Peyer's patch (tissue), 4 donors: Measurements from ENCODE around the gene NOD1.

Source experiments
- POLR2A ChIP-seq, 2 donors: fragments of 450-650 bp; IDR thresholded peaks; one replicate each; pipeline ENCODE4 v1.5.1; 2017; ENCODE audit warnings: antibody characterized with exemption in 2 of 2, mild to moderate bottlenecking in 2 of 2, moderate library complexity in 2 of 2
- TF ChIP-seq, protein P1 (sequence below), 6 experiments: fragments of 450-650 bp in 4 of 6; fragments of 200-600 bp in 2 of 6; sonication (generic) in 1 of 6; IDR thresholded peaks; one replicate each; pipeline ENCODE4 v1.5.1; 2017 to 2019; ENCODE audit warnings: antibody characterized with exemption in 6 of 6, mild to moderate bottlenecking in 3 of 6, moderate library complexity in 1 of 6

DNA sequence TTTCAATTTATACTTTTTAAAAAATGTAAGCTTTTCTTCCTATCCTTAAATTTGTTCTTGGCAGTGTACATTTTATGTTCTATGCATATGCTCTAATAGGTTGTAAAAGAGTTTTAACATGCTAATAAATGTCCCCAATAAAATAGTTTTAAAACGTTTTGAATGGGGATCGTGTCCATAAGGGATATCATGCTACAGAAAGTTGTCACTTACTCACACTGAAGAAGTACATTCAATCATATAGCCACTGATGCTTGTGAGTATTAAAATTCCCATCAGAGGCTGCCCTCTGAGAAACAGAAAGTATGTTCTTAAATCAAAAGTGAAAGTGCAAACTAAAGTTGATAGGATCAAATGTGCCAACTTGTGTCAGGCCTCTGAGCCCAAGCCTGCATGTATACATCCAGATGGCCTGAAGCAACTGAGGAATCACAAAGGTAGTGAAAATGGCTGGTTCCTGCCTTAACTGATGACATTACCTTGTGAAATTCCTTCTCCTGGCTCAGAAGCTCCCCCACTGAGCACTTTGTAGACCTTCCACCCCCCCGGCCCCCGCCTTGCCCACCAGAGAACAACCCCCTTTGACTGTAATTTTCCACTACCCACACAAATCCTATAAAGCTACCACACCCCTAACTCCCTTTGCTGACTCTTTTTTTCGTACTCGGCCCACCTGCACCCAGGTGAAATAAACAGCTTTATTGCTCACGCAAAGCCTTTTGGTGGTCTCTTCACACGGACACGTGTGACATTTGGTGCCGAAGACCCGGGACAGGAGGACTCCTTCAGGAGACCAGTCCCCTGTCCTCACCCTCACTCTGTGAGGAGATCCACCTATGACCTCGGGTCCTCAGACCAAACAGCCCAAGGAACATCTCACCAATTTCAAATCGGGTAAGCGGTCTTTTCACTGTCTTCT, 877 bp upstream of the NOD1 start:
- TF ChIP-seq, protein P1, sequence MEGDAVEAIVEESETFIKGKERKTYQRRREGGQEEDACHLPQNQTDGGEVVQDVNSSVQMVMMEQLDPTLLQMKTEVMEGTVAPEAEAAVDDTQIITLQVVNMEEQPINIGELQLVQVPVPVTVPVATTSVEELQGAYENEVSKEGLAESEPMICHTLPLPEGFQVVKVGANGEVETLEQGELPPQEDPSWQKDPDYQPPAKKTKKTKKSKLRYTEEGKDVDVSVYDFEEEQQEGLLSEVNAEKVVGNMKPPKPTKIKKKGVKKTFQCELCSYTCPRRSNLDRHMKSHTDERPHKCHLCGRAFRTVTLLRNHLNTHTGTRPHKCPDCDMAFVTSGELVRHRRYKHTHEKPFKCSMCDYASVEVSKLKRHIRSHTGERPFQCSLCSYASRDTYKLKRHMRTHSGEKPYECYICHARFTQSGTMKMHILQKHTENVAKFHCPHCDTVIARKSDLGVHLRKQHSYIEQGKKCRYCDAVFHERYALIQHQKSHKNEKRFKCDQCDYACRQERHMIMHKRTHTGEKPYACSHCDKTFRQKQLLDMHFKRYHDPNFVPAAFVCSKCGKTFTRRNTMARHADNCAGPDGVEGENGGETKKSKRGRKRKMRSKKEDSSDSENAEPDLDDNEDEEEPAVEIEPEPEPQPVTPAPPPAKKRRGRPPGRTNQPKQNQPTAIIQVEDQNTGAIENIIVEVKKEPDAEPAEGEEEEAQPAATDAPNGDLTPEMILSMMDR (IDR thresholded peaks at IDR 0.05) = no peak
- no peak for TF ChIP-seq POLR2A (IDR thresholded peaks at IDR 0.05)
